Measurements from ENCODE around the gene GABARAP. TPM values are rescaled to one million over a fixed set of nuclear protein-coding genes. Genes with fewer than 3 reads are reported as not detected.
A peak's percentile ranks its signal among the peaks of the same experiment; 100 is the strongest.

GABARAP gene
- polyA plus RNA-seq, 1 donor = 724 TPM

DNA sequence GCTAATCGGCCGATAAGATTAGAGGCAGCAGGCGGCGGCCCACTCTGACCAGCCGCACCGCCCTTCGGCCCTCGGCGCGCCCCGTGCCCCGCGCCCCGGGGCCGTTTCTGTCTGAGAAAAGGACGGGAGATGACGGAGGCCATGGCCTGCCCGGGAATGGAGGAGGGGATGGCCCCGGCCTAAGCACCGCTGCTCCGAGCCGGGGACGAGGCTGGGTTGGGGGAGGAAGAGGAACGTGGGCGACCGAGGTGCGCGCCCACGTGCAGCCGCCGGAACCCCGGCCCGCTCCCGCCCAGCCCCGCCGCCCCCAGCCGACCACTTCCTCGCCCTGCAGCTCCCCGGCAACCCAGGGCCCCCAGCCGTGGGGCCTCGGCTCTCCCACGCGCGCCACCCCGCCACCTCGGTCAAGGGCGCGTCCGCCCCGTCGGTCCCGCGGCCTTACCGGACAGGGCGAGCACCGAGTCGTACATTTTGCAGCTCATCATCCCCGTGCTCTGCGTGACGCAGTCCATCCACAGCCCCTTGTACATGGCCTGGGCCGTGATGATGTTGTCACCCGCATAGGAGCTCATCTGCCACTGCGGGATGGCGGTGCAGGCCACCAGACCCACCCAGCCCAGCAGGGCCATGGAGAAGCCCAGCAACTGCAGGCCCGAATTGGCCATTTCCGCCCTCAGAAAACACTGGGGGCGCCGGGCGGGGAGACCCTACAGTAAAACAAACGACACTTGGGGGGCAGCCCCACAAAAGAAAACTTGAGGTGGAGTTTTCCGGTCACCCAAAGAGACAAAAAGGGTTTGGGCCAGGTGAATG, 19.3 kb upstream of the GABARAP start:
- Histone ChIP-seq H3K36me3 (ENCODE audit: control insufficient read depth, insufficient read depth, low read length) (peaks cover 25% of the 10 kb centered on the region), H3K27me3 (ENCODE audit: control insufficient read depth, insufficient read depth, low read length) (peaks cover 28% of the 10 kb centered on the region), H3K4me3 (ENCODE audit: low read length) (peak overlapping the region; percentile 99), H3K9me3 (ENCODE audit: control insufficient read depth, low read depth, low read length) (no peaks in the 10 kb centered on the region), H3K4me1 (ENCODE audit: control insufficient read depth, insufficient read depth, low read length) (peaks cover 44% of the 10 kb centered on the region), H3K27ac (ENCODE audit: low read length) (peak overlapping the region; percentile 98)
- no CpG with 5 or more reads among the region's 71 CpGs for WGBS (ENCODE audit: insufficient coverage, low lambda C conversion rate)
- peak in 1 of 2 donors; percentile 51 for DNase-seq

DNA sequence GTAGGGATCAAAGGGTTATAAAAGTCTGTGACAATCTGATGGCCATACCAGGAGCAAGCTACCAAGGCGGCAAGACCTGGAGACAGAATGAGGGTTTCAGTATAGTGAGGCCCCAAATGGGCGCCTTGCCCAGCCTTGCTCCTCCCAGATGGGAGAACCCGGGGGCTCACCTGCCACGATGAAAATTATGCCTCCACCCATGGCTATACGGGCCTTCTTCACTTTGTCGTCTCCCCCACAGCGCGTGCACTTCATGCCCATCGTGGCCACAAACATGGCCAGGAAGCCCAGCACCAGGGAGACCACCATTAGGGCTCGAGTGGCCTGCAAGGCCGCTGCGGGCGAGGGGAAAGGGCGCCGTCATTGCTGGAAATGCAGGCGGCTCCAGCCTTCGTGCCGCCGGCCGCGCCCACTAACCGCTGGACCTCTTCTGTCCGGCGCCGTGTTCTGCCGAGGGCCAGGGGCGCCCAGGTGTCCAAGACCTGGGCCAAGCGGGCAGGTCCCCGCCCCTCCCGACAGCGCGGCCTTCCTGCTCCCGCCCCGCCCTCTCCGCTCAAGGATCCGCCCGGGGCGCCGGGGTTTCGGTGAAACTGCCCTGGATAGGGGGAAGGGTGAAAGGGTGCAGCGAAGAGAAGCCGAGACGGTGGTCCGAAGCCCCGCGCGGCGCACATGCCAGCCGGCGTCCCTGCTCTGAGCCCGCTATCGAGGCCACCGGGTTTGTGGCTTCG, 18.6 kb upstream of the GABARAP start:
- no CpG with 5 or more reads among the region's 54 CpGs for WGBS (ENCODE audit: insufficient coverage, low lambda C conversion rate)
- Histone ChIP-seq H3K4me3 (ENCODE audit: low read length) (peak overlapping the region; percentile 99), H3K9me3 (ENCODE audit: control insufficient read depth, low read depth, low read length) (no peaks in the 10 kb centered on the region), H3K4me1 (ENCODE audit: control insufficient read depth, insufficient read depth, low read length) (peaks cover 44% of the 10 kb centered on the region), H3K36me3 (ENCODE audit: control insufficient read depth, insufficient read depth, low read length) (peaks cover 32% of the 10 kb centered on the region), H3K27me3 (ENCODE audit: control insufficient read depth, insufficient read depth, low read length) (peaks cover 28% of the 10 kb centered on the region), H3K27ac (ENCODE audit: low read length) (peak overlapping the region; percentile 98)
- DNase-seq = peak; percentile 75 to 84

DNA sequence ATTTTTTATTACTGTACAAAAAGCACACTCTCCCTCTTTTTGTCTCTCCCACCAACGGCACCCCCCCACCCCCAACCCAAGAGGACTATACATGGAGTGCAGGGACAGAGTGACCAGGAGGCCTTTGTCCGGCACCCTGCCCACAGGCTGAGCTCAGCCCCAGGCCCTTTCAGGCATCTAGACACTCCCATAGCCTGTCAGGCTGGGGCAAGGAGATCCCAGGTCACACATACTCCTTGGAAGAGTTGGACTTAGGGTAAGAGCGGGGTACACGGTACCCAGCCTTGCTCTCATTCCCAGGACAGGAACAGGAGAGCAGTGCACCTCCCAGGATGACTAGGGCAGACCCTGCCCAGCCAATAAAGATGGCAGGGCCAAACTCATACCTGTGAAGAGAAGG, 17.9 kb upstream of the GABARAP start:
- H3K36me3 ChIP-seq (ENCODE audit: control insufficient read depth, insufficient read depth, low read length) = peaks cover 36% of the 10 kb centered on the region
- peak in 1 of 2 donors; percentile 38 for DNase-seq
- peak overlapping the region; percentile 98 for H3K27ac ChIP-seq (ENCODE audit: low read length)
- H3K9me3 ChIP-seq (ENCODE audit: control insufficient read depth, low read depth, low read length) = no peaks in the 10 kb centered on the region
- H3K4me1 ChIP-seq (ENCODE audit: control insufficient read depth, insufficient read depth, low read length) = peaks cover 44% of the 10 kb centered on the region
- peak overlapping the region; percentile 99 for H3K4me3 ChIP-seq (ENCODE audit: low read length)
- peaks cover 28% of the 10 kb centered on the region for H3K27me3 ChIP-seq (ENCODE audit: control insufficient read depth, insufficient read depth, low read length)
- no CpG with 5 or more reads among the region's 4 CpGs for WGBS (ENCODE audit: insufficient coverage, low lambda C conversion rate)

DNA sequence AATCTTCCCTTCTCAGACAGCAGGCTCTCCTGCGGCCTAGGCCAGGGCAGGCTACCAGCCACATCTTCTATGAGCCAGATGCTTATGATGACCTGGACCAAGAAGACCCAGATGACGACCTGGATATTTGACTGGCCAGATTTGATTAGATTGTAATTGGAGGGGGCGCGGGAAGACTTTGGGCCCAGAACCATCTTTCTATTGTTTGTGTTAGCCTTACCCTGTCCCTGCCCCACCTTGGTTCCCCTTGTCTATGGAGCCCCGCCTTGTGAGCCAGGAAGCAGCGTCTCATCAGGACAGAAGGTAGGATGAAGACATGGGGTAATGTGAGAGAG, 17.3 kb upstream of the GABARAP start:
- Histone ChIP-seq H3K36me3 (ENCODE audit: control insufficient read depth, insufficient read depth, low read length) (peaks cover 41% of the 10 kb centered on the region), H3K4me1 (ENCODE audit: control insufficient read depth, insufficient read depth, low read length) (peaks cover 45% of the 10 kb centered on the region), H3K27me3 (ENCODE audit: control insufficient read depth, insufficient read depth, low read length) (peaks cover 27% of the 10 kb centered on the region), H3K9me3 (ENCODE audit: control insufficient read depth, low read depth, low read length) (no peaks in the 10 kb centered on the region), H3K4me3 (ENCODE audit: low read length) (peak overlapping the region; percentile 99), H3K27ac (ENCODE audit: low read length) (peak overlapping the region; percentile 98)
- DNase-seq = no peak
- no CpG with 5 or more reads among the region's 6 CpGs for WGBS (ENCODE audit: insufficient coverage, low lambda C conversion rate)

DNA sequence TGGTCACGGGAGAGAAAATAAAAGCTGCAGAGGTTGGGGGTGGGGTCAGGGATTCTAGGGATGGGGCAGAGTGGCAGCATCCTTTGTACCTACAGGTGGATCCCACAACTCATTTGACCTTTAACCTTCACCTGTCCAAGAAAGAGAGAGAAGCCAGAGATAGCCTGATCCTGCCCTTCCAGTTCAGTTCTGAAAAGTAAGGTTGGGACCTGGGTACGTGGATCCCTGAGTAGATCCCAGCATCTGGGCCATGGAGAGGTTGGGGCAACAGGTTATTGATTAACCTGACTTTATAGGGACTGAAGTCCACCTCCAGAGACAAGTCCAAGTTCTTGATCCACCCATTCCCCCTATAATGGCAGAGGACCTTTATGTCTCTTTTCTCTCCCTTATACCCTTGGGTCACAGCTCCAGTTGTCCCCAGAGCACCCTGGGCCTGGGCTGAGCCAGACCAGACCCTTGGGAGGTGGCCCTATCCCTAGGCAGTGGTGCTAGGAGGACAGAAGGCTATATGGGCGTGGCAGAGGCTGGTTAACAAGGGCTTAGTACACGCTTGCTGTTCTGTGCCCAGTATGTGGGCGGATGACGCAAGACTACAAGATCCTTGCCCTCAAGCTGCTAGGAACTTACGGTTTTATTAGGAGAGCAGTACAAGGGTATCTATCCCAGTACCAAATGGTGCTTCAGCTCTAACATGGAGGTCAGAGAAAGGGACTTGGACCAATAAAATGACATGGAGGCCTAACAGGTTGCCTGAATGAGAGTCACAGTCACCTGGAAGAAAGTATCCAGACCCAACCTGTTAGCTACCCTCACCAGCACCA, 16.7 kb upstream of the GABARAP start:
- H3K27me3 ChIP-seq (ENCODE audit: control insufficient read depth, insufficient read depth, low read length) = peaks cover 26% of the 10 kb centered on the region
- peaks cover 45% of the 10 kb centered on the region for H3K36me3 ChIP-seq (ENCODE audit: control insufficient read depth, insufficient read depth, low read length)
- H3K4me3 ChIP-seq (ENCODE audit: low read length) = peak overlapping the region; percentile 99
- H3K4me1 ChIP-seq (ENCODE audit: control insufficient read depth, insufficient read depth, low read length) = peaks cover 45% of the 10 kb centered on the region
- H3K9me3 ChIP-seq (ENCODE audit: control insufficient read depth, low read depth, low read length) = no peaks in the 10 kb centered on the region
- peak; percentile 94 to 98 for DNase-seq
- no CpG with 5 or more reads among the region's 7 CpGs for WGBS (ENCODE audit: insufficient coverage, low lambda C conversion rate)
- H3K27ac ChIP-seq (ENCODE audit: low read length) = peak overlapping the region; percentile 98

DNA sequence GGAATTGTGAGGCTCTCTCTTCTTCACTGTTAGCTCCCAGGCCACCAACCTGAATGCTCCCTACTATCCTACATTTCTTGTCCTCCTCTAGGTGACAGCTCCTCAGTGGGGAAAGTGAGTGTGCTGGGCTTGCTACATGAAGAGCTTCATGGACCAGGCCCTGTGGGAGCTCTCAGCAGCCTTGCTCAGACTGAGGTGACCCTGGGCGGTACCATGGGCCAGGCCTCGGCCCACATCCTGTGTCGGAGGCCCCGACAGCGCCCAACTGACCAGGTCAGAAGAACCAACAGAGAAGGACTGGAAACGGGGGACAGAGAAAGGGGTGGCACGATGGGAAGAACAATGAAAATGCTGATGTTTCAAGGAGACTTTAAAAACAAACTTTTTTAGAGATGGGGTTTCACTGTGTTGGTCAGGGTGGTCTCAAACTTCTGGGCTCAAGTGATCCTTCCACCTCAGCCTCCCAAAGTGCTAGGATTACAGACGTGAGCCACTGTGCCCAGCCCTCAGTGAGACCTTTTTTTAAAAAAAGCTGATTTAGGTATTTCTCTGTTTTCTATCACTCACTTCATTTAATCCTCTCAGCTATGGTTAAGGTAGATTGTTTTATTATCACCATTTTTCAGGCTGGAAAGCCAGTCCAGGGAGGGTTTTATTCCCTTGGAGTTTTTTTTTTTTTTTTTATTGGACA, 14.7 kb upstream of the GABARAP start:
- Histone ChIP-seq H3K27me3 (ENCODE audit: control insufficient read depth, insufficient read depth, low read length) (peaks cover 10% of the 10 kb centered on the region), H3K4me1 (ENCODE audit: control insufficient read depth, insufficient read depth, low read length) (peaks cover 42% of the 10 kb centered on the region), H3K4me3 (ENCODE audit: low read length) (no peak overlapping the region), H3K9me3 (ENCODE audit: control insufficient read depth, low read depth, low read length) (no peaks in the 10 kb centered on the region), H3K36me3 (ENCODE audit: control insufficient read depth, insufficient read depth, low read length) (peaks cover 45% of the 10 kb centered on the region), H3K27ac (ENCODE audit: low read length) (peak overlapping the region; percentile 98)
- no peak for DNase-seq
- no CpG with 5 or more reads among the region's 8 CpGs for WGBS (ENCODE audit: insufficient coverage, low lambda C conversion rate)

DNA sequence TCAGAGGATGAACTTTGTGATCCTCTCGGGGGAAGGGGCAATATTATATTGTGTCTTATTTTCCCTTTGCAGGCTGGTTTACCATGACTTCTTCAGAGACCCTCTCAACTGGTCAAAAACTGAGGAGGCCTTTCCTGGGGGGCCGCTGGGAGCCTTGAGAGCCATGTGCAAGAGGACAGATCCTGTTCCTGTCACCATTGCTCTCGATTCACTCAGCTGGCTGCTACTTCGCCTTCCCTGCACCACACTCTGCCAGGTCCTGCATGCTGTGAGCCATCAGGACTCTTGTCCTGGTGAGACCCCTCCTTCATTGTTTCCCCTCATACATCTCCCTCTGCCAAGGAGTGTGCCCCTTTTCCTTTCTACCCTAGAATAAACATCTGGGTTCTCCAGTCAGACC, 12.3 kb upstream of the GABARAP start:
- no peaks in the 10 kb centered on the region for H3K9me3 ChIP-seq (ENCODE audit: control insufficient read depth, low read depth, low read length)
- peaks cover 37% of the 10 kb centered on the region for H3K4me1 ChIP-seq (ENCODE audit: control insufficient read depth, insufficient read depth, low read length)
- H3K4me3 ChIP-seq (ENCODE audit: low read length) = no peak overlapping the region
- H3K36me3 ChIP-seq (ENCODE audit: control insufficient read depth, insufficient read depth, low read length) = peaks cover 35% of the 10 kb centered on the region
- H3K27ac ChIP-seq (ENCODE audit: low read length) = no peak overlapping the region
- DNase-seq = no peak
- no peaks in the 10 kb centered on the region for H3K27me3 ChIP-seq (ENCODE audit: control insufficient read depth, insufficient read depth, low read length)
- WGBS (ENCODE audit: insufficient coverage, low lambda C conversion rate) = 100% methylated on average over 1 of the region's 4 CpGs

DNA sequence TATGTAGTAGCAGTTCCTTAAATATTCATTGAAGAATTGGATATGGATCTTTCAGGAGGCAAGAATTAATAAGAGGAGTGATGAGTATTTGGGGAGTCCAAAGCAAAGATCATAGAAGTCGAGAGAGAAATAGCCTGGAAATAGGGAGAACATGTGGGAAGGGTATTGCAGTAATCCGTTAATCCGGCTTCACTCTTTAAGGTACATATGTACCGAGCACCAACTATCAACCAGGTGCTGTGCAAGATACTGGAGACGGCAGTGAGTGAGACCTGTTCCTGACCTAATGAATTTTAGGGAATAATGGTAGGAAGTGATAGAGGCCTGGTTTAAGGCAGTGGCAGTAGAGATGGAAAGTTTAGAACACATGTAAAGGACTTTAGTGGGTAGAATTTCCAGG, 10.8 kb upstream of the GABARAP start:
- WGBS (ENCODE audit: insufficient coverage, low lambda C conversion rate) = no CpG with 5 or more reads among the region's 5 CpGs
- no peak for DNase-seq
- Histone ChIP-seq H3K27me3 (ENCODE audit: control insufficient read depth, insufficient read depth, low read length) (no peaks in the 10 kb centered on the region), H3K36me3 (ENCODE audit: control insufficient read depth, insufficient read depth, low read length) (peaks cover 36% of the 10 kb centered on the region), H3K4me1 (ENCODE audit: control insufficient read depth, insufficient read depth, low read length) (peaks cover 29% of the 10 kb centered on the region), H3K9me3 (ENCODE audit: control insufficient read depth, low read depth, low read length) (no peaks in the 10 kb centered on the region), H3K27ac (ENCODE audit: low read length) (peak overlapping the region; percentile 94), H3K4me3 (ENCODE audit: low read length) (peak overlapping the region; percentile 67)

DNA sequence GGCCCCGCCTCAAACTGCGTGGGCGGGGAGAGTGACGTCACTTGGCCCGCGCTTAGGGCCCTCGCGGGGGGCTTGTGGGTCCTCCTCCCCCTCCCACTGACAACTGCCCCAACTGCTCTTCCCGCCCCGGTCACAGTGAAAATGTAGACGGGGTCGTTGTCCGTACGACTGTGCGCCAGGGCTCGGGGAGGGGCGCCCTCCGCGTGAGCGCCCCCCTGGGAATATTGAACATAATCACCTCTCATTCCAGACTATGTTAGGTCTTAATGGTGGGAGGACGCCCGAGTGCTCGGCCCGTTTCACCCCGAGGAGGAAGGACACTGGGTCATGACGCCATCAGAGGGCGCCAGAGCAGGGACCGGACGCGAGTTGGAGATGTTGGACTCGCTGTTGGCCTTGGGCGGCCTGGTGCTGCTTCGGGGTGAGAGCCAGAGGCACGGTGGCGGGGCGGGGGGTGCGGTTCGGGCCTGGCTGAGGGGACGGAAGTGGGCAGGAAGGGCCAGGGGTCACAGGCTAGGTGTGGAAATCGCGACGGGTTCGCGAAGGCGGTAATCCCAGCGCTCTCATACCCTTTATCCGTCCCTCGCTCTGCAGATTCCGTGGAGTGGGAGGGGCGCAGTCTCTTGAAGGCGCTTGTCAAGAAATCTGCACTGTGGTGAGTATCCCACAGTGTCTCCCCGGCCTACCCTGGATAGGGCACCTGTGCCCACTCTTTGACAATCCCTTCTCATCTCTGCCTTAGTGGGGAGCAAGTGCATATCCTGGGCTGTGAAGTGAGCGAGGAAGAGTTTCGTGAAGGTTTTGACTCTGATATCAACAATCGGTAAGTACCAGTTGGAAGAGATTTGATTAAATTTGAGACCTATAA, 10.2 kb upstream of the GABARAP start, which contains the start of gene ELP5:
TSS of gene ELP5 (plus strand) at position 40 of the 868 bp plus-strand sequence. CDS start at position 376, 336 bp downstream.
- Histone ChIP-seq H3K36me3 (ENCODE audit: control insufficient read depth, insufficient read depth, low read length) (peaks cover 32% of the 10 kb centered on the region), H3K4me3 (ENCODE audit: low read length) (peak within 1 kb of the TSS; percentile 67), H3K4me1 (ENCODE audit: control insufficient read depth, insufficient read depth, low read length) (peaks cover 22% of the 10 kb centered on the region), H3K27me3 (ENCODE audit: control insufficient read depth, insufficient read depth, low read length) (no peaks in the 10 kb centered on the region), H3K27ac (ENCODE audit: low read length) (peak within 1 kb of the TSS; percentile 94), H3K9me3 (ENCODE audit: control insufficient read depth, low read depth, low read length) (no peaks in the 10 kb centered on the region)
- peak; percentile 93 to 96 for DNase-seq
- WGBS (ENCODE audit: insufficient coverage, low lambda C conversion rate) = no CpG with 5 or more reads among the region's 55 CpGs
